GM18868 (cell line): ENCODE measurements around the gene RERE.
A peak's percentile ranks its signal among the peaks of the same experiment; 100 is the strongest.
"Not testable (repeated sequence)": the region's sequence is repeated elsewhere in the genome, so short reads cannot be mapped to it uniquely, and the experiment has no call there.

ENCODE experiments used
- ATAC-seq: cut with Tn5 transposase; IDR thresholded peaks from one replicate; pipeline ENCODE4 v1.9.1; 2021; ENCODE audit warnings: mild to moderate bottlenecking, moderate library complexity; ENCODE audit not compliant: unreplicated experiment

The RERE gene

DNA sequence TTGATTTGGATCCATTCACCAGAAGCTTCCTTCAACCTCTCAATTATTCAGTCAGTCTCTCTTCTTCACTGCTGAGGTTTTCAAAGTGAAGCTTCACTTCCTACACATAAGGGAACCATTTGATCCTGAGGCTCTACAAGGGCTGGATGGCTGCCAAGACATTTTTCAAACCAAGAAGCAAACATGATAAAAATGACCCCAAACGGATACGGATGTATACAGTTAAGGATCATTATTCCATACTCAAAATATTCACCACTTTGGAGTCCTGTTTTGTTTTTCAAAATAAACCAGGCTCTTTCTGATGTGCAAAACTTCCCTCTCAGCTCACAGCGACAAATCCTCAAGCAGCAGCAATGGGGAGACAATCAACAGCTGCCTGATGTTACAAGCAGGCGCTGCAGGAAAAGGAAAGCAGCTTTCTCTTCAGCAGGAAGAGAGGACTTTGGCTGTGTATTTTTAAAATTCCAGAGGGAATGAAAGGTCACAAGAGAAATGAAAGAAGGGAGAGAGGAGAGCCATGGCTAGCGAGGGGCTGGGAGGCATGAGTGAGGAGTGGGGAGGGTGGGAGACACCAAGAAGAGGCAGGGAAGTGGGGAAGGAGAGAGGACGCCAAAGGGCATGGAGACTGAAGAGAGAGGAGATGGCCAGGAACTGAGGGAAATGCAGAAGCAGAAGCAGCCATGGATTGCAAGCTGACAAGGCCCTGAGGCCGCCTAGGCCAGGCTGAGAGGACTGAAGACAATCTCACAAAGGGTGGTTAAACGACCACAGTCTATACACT, 354.1 kb downstream of the RERE start:
- ATAC-seq, result no peak

- no peak for ATAC-seq
Observed at GRCh38 chr1:8462371-8462892, 355.0 kb downstream of the RERE start.

- no peak for ATAC-seq
Observed at GRCh38 chr1:8461351-8462110, 355.9 kb downstream of the RERE start.

- ATAC-seq, result no peak
Observed at GRCh38 chr1:8460784-8461183, 356.7 kb downstream of the RERE start.

GRCh38 chr1:8460132-8460544, 357.3 kb downstream of the RERE start:
- no peak for ATAC-seq

GRCh38 chr1:8458607-8459006, 358.8 kb downstream of the RERE start:
- ATAC-seq, result no peak

DNA sequence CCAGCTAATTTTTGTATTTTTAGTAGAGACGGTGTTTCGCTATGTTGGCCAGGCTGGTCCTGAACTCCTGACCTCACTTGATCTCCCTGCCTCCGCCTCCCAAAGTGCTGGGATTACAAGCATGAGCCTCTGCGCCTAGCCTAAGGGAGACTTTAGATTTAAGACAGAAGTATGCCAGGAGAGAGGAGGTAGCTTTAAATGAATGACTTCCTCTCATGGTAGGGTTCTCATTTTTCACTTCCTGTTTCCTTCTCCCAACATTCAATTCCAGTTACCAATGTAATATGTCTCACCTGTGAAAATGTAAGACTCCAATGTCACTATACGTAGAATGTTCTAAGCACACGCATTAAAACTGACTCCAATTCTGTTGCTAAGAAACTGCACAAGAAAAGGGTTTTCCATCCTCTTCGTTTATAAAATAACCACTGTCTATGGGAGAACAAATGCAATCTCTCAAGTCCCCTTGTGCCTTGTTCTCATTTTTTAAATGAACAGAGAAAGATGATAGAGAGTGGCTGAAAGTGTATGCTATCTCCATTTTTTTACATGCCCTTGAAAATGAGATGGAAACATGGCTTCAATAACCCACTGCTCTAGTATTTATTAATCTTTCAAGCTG, 359.6 kb downstream of the RERE start:
- ATAC-seq, result no peak

DNA sequence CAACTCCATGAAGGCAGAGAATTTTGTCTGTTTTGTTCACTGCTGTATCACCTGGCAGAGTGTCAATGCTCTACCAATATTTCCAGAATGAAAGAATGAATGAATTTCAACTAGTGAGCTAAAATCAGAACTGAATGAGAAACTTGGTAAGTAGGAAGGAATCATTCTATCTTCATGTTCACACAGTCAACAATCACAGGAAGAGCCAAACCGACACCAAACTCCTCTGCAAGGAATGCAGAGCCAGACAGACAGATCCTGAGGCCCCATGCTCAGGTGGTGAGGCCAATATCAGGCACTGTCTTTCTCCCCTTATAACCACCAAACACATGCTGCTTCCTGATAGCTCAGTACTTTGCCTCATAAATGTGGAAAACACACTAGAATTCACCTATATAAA, 360.4 kb downstream of the RERE start:
- no peak for ATAC-seq

DNA sequence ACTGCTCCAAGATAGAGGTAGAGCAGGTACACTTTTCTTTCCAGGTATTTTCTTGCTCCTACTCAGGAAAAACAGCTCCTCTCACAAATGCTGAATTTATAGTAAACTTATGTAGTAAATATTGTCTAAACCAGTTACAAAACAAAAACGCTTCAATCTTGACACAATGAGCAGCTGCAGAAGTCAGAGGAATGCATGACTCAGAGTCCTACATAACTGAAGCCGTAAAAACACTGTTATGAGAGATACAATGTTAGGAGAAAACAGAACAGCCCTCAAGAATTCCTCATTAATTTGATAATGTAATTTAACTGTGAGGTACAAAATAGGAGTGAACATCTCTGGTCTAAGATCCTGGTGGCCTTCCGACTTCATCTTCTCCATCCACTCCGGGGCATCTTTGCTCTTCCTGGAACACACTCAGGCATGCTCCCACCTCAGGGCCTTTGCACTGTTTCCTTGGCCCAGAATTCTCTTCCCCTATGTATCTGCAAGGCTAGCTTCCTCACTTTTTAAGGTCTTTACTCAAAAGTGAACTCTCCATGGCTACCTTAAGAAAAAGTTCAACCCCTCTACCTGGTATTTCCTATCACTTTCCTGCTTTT, 361.0 kb downstream of the RERE start:
- no peak for ATAC-seq

- ATAC-seq, result no peak
Observed at GRCh38 chr1:8455700-8456307, 361.6 kb downstream of the RERE start.

DNA sequence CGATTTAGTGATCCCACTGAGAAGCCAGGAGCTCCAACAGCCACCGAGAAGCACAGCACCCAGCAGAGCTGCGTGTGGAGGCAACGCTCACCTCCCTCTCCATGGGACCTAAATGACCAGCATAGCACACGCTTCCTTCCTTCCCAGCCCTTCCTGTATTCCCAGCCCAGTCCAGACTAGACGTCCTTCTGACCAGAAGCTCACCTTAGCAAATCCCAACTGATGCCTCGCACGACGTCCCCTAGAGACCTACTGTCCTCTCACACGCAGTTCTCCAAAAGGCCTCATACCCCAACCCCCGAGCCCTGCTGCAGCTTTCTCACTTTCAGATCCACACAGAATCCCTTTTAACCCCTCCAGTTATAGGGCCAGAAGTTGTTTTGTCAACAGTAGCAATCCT, 367.1 kb downstream of the RERE start:
- no peak for ATAC-seq

DNA sequence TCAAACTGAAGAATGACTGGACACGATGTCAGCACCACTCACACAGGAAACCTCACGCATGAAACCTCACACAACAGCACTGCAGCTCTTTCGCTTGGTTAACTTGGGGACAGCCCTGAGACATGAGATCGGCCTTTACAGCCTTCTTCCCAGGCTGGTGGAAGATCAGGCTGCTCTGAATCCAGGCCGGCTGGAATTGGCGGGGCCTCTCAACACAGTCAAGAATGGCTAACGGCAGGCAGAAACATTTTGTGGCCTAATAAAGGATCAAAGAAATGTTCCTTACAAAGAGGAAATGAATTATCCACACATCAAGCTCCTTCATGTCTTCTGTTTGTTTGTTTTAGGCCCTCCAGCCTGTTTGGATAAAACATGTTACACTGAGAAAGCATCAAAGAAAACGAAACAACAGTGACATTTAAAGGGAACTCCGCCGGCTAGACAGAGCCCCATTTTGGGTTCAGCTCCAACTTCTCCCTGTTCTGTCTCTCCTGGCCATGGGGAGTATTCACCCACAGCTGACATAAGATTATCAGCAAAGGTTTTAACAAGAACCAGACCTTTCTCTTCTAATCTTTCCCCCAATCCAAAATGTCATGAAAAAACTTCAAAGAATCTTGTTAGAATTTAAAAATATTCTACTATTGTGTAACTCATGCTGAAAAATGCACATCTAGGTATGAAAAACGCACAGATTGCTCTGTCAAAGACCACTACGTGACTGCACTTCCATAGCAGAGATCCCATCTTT, 368.4 kb downstream of the RERE start:
- no peak for ATAC-seq

DNA sequence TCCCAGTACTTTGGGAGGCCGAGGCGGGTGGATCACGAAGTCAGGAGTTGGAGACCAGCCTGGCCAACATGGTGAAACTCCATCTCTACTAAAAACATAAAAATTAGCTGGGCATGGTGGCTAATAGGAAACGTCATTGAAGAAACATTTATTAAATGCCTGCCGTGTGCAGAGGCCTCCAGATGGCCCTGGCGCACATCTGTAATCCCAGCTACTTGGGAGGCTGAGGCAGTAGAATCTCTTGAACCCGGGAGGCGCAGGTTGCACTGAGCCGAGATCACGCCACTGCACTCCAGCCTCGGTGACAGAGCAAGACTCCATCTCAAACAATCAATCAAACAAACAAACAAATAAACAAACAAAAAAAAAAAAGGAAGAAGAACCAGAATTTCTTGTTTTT, 368.9 kb downstream of the RERE start:
- not testable (repeated sequence) for ATAC-seq

DNA sequence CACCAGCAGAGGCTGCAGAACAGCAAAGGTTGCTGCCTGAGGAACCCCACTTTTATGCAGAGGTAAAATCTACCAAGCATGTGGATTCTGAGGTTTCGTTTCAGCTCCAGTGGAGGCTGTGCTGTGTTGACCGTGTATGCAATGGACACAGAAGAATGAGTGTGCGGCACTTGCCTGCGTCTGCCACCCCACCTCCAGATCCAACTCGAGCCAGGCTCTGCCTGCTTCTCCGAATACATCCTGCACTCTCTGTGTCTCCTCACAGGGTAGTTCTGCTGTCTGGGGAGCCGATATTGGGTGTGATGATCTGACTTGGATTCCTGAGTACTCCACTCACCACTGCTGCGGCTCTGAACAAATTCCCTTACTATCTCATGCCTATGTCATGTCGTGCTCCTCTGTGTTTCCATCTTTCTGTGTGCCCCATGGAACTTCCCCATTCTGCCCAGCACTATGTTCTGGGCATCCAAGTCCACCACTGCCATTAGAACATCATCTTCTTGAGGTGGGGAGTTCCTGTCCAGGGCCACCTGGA, 369.8 kb downstream of the RERE start:
- no peak for ATAC-seq

- not testable (repeated sequence) for ATAC-seq
Observed at GRCh38 chr1:8446119-8446518, 371.3 kb downstream of the RERE start.

GRCh38 chr1:8443558-8444194, 373.8 kb downstream of the RERE start:
- no peak for ATAC-seq

DNA sequence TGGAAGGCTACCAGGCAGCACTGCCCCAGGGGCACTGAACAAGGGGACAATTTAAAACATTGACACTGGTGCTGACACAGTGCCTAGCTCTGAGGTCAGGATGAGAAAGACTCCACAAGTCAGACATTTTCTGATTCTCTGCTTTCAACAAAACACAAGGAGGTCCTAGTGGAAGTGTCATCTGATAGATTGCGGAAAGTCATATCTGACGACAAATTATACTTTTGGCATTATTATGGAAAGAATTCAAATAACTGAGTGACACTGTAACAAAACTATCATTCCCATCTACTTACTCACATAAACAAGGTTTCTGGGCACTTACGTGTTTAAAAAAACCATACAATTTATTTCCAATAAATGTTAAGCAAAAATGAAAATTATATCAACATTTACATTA, 376.0 kb downstream of the RERE start:
- no peak for ATAC-seq

DNA sequence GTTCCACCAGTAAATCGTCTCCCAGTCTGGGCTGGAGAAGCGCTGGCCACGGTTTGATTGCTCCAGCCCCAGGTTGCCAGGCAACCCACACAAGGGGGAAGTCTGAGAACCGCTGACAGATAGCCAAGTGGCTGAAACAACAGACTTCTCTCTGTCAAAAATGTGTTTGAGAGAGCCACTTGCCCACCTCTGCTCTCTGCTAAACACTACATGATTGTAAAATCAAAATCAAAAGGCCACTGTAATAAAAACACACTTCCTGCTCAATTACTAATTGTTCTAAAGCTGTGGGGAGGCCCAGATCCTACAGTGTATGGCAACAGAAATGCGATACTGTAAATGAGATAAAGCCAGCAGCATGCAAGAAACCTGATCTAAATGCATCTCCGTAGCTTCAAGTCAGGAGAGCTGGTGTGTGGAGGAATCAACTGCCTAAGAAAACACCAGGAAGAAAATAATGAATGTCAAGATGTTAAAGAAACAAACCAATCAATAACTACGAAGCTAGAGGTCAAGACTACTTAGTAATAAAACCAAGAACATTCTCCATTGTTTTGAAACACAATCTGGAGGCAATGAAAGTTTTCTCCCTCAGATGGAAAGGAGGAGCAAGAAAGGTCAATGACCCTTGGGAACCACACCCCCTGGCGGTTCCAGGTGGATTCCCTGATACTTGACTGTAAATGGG, 378.3 kb downstream of the RERE start:
- peak; percentile 61 for ATAC-seq

GRCh38 chr1:8438489-8438888, 379.0 kb downstream of the RERE start:
- no peak for ATAC-seq
